Neural progenitor cell (in vitro differentiated cells): ENCODE measurements around the gene ATXN10. TPM values are rescaled to one million over a fixed set of nuclear protein-coding genes. Genes with fewer than 3 reads are reported as not detected.

ENCODE experiments used
- DNase-seq: peaks from one replicate; pipeline ENCODE4 v3.0.0-alpha.2; 2016; ENCODE audit warnings: low spot score
- H2AFZ ChIP-seq: fragments of 200-600 bp; sonication (generic); replicated peaks from 2 replicates; pipeline ENCODE4 v1.6.1; 2016; ENCODE audit warnings: antibody characterized with exemption
- H3F3A ChIP-seq: fragments of 200-600 bp; sonication (generic); 2 replicates; pipeline ENCODE4 v1.6.1; 2016; ENCODE audit warnings: antibody characterized with exemption, low read depth
- H3K27ac ChIP-seq: fragments of 200-600 bp; sonication (generic); 2 replicates; pipeline ENCODE4 v1.5.1; 2016; ENCODE audit warnings: mild to moderate bottlenecking
- H3K27me3 ChIP-seq: fragments of 200-600 bp; sonication (generic); 2 replicates; pipeline ENCODE4 v1.6.1; 2016; ENCODE audit warnings: mild to moderate bottlenecking, moderate library complexity
- H3K36me3 ChIP-seq: fragments of 200-600 bp; sonication (generic); 2 replicates; pipeline ENCODE4 v1.5.1; 2016
- H3K4me1 ChIP-seq: fragments of 200-600 bp; sonication (generic); 2 replicates; pipeline ENCODE4 v1.6.1; 2016; ENCODE audit warnings: mixed run types
- H3K4me2 ChIP-seq: fragments of 200-600 bp; sonication (generic); 2 replicates; pipeline ENCODE4 v1.6.1; 2016
- H3K4me3 ChIP-seq: fragments of 200-600 bp; sonication (generic); 2 replicates; pipeline ENCODE4 v1.5.1; 2016
- H3K79me2 ChIP-seq: fragments of 200-600 bp; sonication (generic); 2 replicates; pipeline ENCODE4 v1.6.1; 2016; ENCODE audit warnings: low read depth
- H3K9ac ChIP-seq: fragments of 200-600 bp; sonication (generic); 2 replicates; pipeline ENCODE4 v1.6.1; 2016
- H3K9me3 ChIP-seq: fragments of 200-600 bp; sonication (generic); 2 replicates; pipeline ENCODE4 v1.5.1; 2016; ENCODE audit warnings: low read depth
- H4K20me1 ChIP-seq: fragments of 200-600 bp; sonication (generic); 2 replicates; pipeline ENCODE4 v1.6.1; 2016; ENCODE audit warnings: low read depth
- H3K27ac Mint-ChIP-seq: 3 replicates; pipeline ENCODE4 v1.8.0; 2021; ENCODE audit warnings: mixed read lengths
- H3K27me3 Mint-ChIP-seq: 2 replicates; pipeline ENCODE4 v1.8.0; 2022; ENCODE audit warnings: low read depth, mild to moderate bottlenecking, inconsistent platforms, moderate library complexity, mixed read lengths; ENCODE audit not compliant: insufficient read depth
- H3K36me3 Mint-ChIP-seq: 3 replicates; pipeline ENCODE4 v1.8.0; 2021; ENCODE audit warnings: mixed read lengths
- H3K4me1 Mint-ChIP-seq: 3 replicates; pipeline ENCODE4 v1.8.0; 2021; ENCODE audit warnings: mixed read lengths
- H3K4me3 Mint-ChIP-seq: 3 replicates; pipeline ENCODE4 v1.8.0; 2021; ENCODE audit warnings: mild to moderate bottlenecking, moderate library complexity, mixed read lengths
- H3K9me3 Mint-ChIP-seq: 3 replicates; pipeline ENCODE4 v1.8.0; 2020; ENCODE audit warnings: mixed read lengths
- CTCF ChIP-seq: fragments of 200-600 bp; sonication (generic); IDR thresholded peaks from 2 replicates; pipeline ENCODE4 v1.5.1; 2017; ENCODE audit warnings: antibody characterized with exemption, mild to moderate bottlenecking
- EZH2 ChIP-seq: fragments of 200-600 bp; sonication (generic); IDR thresholded peaks from 2 replicates; pipeline ENCODE4 v1.6.1; 2017; ENCODE audit warnings: antibody characterized with exemption, mild to moderate bottlenecking, moderate library complexity
- EZH2phosphoT487 ChIP-seq: fragments of 200-600 bp; sonication (generic); IDR thresholded peaks from 2 replicates; pipeline ENCODE4 v1.6.1; 2017; ENCODE audit warnings: antibody characterized with exemption
- total RNA-seq: library from RNA; depleted of rRNA; stranded (reverse); fragments of >200 nt; gene quantifications from 2 replicates; pipeline ENCODE4 v1.2.3, GENCODE V29; 2015; ENCODE audit warnings: low replicate concordance

Gene ATXN10
- total RNA-seq, 1 donor from 2014 or later = 168 TPM

- no peak overlapping the region for H2AFZ ChIP-seq
- H3K4me1 Mint-ChIP-seq = peaks cover 14% of the 10 kb centered on the region
- H3K9me3 Mint-ChIP-seq = no peaks in the 10 kb centered on the region
- no peaks in the 10 kb centered on the region for H3K27me3 ChIP-seq
- H3K4me3 ChIP-seq = no peak overlapping the region
- H3K79me2 ChIP-seq = peaks cover 72% of the 10 kb centered on the region
- peaks cover 9% of the 10 kb centered on the region for H3K36me3 ChIP-seq
- no peak overlapping the region for H3K4me2 ChIP-seq
- TF ChIP-seq EZH2 (no peak), EZH2phosphoT487 (no peak), CTCF (no peak)
- H3K4me1 ChIP-seq = no peaks in the 10 kb centered on the region
- no peak overlapping the region for H3K9ac ChIP-seq
- H3K27ac ChIP-seq = no peak overlapping the region
- H3K4me3 Mint-ChIP-seq = no peak overlapping the region
- no peaks in the 10 kb centered on the region for H3K27me3 Mint-ChIP-seq
- H4K20me1 ChIP-seq = peaks cover 60% of the 10 kb centered on the region
- no peaks in the 10 kb centered on the region for H3F3A ChIP-seq
- H3K27ac Mint-ChIP-seq = no peak overlapping the region
- DNase-seq = no peak
- H3K9me3 ChIP-seq = no peaks in the 10 kb centered on the region
- peaks cover 34% of the 10 kb centered on the region for H3K36me3 Mint-ChIP-seq
Measured at GRCh38 chr22:45690008-45690407, 18.4 kb downstream of the ATXN10 start.

- H3K27ac Mint-ChIP-seq = no peak overlapping the region
Measured at GRCh38 chr22:45692549-45692948, 20.9 kb downstream of the ATXN10 start.

GRCh38 chr22:45693835-45694234, 22.2 kb downstream of the ATXN10 start:
- peaks cover 20% of the 10 kb centered on the region for H3K36me3 ChIP-seq
- TF ChIP-seq EZH2 = no peak
- no peak for TF ChIP-seq CTCF
- TF ChIP-seq EZH2phosphoT487 = no peak
- no peak overlapping the region for H3K27ac Mint-ChIP-seq
- DNase-seq = no peak
- peaks cover 49% of the 10 kb centered on the region for H3K36me3 Mint-ChIP-seq
- H3K4me3 Mint-ChIP-seq = no peak overlapping the region
- H3K4me3 ChIP-seq = no peak overlapping the region
- H3K4me2 ChIP-seq = no peak overlapping the region
- H3K9me3 Mint-ChIP-seq = no peaks in the 10 kb centered on the region
- H3K27me3 Mint-ChIP-seq = no peaks in the 10 kb centered on the region
- no peaks in the 10 kb centered on the region for H3K27me3 ChIP-seq
- H3K9ac ChIP-seq = no peak overlapping the region
- H3K79me2 ChIP-seq = peaks cover 53% of the 10 kb centered on the region
- peaks cover 22% of the 10 kb centered on the region for H4K20me1 ChIP-seq
- H3K9me3 ChIP-seq = no peaks in the 10 kb centered on the region
- peaks cover 4% of the 10 kb centered on the region for H3F3A ChIP-seq
- H3K27ac ChIP-seq = no peak overlapping the region
- no peak overlapping the region for H2AFZ ChIP-seq
- H3K4me1 ChIP-seq = no peaks in the 10 kb centered on the region
- peaks cover 2% of the 10 kb centered on the region for H3K4me1 Mint-ChIP-seq

More at GRCh38 chr22:45692549-45692948, 20.9 kb downstream of the ATXN10 start:
- no peak for DNase-seq
- H3K4me2 ChIP-seq = no peak overlapping the region
- Mint-ChIP-seq H3K27me3 (no peaks in the 10 kb centered on the region), H3K4me3 (no peak overlapping the region), H3K36me3 (peaks cover 41% of the 10 kb centered on the region), H3K4me1 (peaks cover 12% of the 10 kb centered on the region), H3K9me3 (no peaks in the 10 kb centered on the region)
- H3K27me3 ChIP-seq = no peaks in the 10 kb centered on the region
- no peak overlapping the region for H3K4me3 ChIP-seq
- peaks cover 35% of the 10 kb centered on the region for H4K20me1 ChIP-seq
- peaks cover 20% of the 10 kb centered on the region for H3K36me3 ChIP-seq
- H2AFZ ChIP-seq = no peak overlapping the region
- H3K79me2 ChIP-seq = peaks cover 55% of the 10 kb centered on the region
- no peaks in the 10 kb centered on the region for H3K4me1 ChIP-seq
- H3K27ac ChIP-seq = no peak overlapping the region
- TF ChIP-seq CTCF (no peak), EZH2 (no peak), EZH2phosphoT487 (no peak)
- peaks cover 4% of the 10 kb centered on the region for H3F3A ChIP-seq
- no peak overlapping the region for H3K9ac ChIP-seq
- no peaks in the 10 kb centered on the region for H3K9me3 ChIP-seq
